Epithelial cell of esophagus (primary cell): Measurements from ENCODE around the gene LMOD3.

Source experiments
- DNase-seq: peaks from one replicate; pipeline ENCODE4 v3.0.0; 2010; ENCODE audit warnings: low read depth
- H3K4me3 ChIP-seq: 2 replicates; pipeline ENCODE4 v1.5.1; 2011; ENCODE audit warnings: mild to moderate bottlenecking, low read length, control low read depth
- CTCF ChIP-seq: IDR thresholded peaks from 2 replicates; pipeline ENCODE4 v1.5.1; 2011; ENCODE audit warnings: low read depth, mild to moderate bottlenecking, low read length, control low read depth, inconsistent platforms; ENCODE audit not compliant: insufficient read depth; ENCODE audit errors: missing control alignments

Gene LMOD3

GRCh38 chr3:69142797-69143454 lies 20.5 kb upstream of the LMOD3 start:
- no peak for DNase-seq
- no peak for TF ChIP-seq CTCF
- H3K4me3 ChIP-seq, result no peak overlapping the region

- no peak for DNase-seq
- TF ChIP-seq CTCF, result no peak
- H3K4me3 ChIP-seq, result no peak overlapping the region
Observed at GRCh38 chr3:69142090-69142489, 19.7 kb upstream of the LMOD3 start.

GRCh38 chr3:69141313-69141712 lies 18.9 kb upstream of the LMOD3 start:
- no peak for TF ChIP-seq CTCF
- no peak for DNase-seq
- no peak overlapping the region for H3K4me3 ChIP-seq

- DNase-seq, result no peak
- no peak overlapping the region for H3K4me3 ChIP-seq
- TF ChIP-seq CTCF, result no peak
Observed at GRCh38 chr3:69137412-69137811, 15.0 kb upstream of the LMOD3 start.

- no peak for DNase-seq
Observed at GRCh38 chr3:69137005-69137404, 14.6 kb upstream of the LMOD3 start.

GRCh38 chr3:69130689-69131088 lies 8.3 kb upstream of the LMOD3 start:
- TF ChIP-seq CTCF, result no peak
- H3K4me3 ChIP-seq, result no peak overlapping the region
- DNase-seq, result no peak

More at GRCh38 chr3:69137005-69137404, 14.6 kb upstream of the LMOD3 start:
- no peak for TF ChIP-seq CTCF
- no peak overlapping the region for H3K4me3 ChIP-seq

GRCh38 chr3:69129531-69129930 lies 7.1 kb upstream of the LMOD3 start:
- no peak overlapping the region for H3K4me3 ChIP-seq
- DNase-seq, result no peak
- no peak for TF ChIP-seq CTCF
